HG03039 (cell line): ENCODE data around the gene PDE6H.

Experiments used
- ATAC-seq: cut with Tn5 transposase; IDR thresholded peaks from one replicate; pipeline ENCODE4 v1.9.1; 2021; ENCODE audit warnings: mild to moderate bottlenecking, moderate library complexity; ENCODE audit not compliant: unreplicated experiment

The PDE6H gene

GRCh38 chr12:14972816-14973215, at the start of gene PDE6H:
Gene PDE6H (plus strand): TSS chr12:14973042. CDS start chr12:14978013, 4,971 bp downstream.
- ATAC-seq: no peak

GRCh38 chr12:14923944-14924343, 48.9 kb upstream of the PDE6H start:
- no peak for ATAC-seq

DNA sequence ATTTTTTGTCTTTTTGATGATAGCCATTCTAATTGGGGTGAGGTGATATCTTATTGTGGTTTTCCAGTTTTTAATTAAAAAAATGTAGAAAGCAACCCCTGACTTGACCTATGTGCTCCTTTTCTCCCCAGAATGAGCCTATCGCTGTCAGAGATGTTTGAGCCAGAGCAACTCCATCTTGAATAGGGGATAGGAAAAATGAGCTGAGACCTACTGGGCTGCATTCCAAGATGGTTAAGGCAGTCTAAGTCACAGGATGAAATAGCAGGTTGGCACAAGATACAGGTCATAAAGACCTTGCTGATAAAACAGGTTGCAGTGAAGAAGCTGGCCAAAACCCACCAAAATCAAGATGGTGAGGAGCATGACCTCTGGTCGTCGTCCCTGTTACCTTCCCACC, 48.3 kb upstream of the PDE6H start:
- ATAC-seq: no peak

DNA sequence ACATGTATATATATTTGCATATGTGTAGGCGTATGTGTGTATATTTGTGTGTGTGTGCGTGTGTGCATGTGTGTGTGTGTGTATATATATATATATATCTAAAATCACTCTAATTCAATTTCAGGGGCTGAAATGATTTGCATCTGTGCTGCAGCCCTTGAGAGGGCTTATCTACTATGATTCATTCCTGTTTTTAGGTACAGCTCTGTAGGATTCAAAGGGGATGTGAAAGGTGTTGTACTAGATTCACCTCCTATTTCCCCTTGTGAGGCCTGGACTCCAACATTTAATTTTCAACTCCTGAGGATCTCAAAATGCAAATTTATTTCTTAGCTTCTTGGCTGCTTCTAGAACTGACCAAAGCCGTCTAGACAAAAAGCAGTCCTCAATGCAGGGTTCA, 45.6 kb upstream of the PDE6H start:
- no peak for ATAC-seq

DNA sequence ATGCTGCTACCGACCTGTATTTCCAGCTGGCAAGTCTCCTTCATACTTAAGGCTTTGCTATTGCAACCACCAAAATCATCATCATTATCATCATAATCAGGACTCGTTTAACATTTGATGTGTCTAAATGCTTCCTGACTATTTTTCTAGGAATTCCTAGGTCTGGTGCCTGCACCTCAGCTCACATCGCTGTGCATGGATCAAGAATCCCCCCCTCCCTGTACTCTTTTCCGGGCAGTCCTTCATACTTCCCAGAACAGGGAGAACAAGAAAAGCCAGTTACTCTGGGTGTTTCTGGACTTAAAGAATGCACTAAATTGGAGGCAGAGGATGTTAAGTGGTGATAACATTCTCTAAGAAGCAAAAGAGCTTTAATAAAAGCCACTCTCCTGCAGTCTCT, 43.9 kb upstream of the PDE6H start:
- ATAC-seq: no peak

DNA sequence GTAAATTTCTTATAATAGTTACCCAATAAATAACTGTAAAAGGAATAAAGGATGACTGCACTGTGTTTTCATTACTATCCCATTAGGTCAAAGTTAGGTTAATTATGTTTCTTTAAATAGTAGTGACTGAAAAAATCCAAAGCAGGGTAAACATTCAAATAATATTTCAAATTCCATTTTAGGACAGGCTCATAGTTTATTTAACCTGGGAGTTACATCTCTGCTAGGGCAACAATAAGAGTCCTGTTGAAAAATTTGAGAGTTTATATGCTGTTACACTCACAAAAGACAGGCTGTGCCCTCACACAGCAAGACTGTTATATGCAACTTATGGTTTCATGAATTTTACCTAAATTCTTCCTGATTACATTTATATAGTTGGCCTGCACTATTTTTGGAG, 42.5 kb upstream of the PDE6H start:
- ATAC-seq: no peak

DNA sequence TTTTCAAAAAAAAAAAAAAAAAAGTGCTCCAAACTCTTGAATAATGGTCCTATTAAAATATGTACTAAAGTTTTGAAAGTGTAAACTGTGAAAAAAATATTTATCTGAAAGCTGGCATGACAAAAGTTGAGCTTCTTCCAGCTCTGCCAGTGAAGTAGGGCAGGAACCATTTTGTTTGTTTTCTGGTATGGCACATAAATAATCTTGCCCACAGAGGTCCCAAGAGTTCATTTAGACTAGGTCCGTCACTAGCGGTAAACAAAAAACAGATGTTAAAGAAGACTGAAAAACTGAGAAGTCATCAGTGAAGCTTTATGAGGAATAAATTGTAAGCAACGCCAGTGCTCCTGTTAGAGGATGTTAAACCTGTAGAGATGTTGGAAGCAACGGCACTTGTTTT, 41.5 kb upstream of the PDE6H start:
- no peak for ATAC-seq

DNA sequence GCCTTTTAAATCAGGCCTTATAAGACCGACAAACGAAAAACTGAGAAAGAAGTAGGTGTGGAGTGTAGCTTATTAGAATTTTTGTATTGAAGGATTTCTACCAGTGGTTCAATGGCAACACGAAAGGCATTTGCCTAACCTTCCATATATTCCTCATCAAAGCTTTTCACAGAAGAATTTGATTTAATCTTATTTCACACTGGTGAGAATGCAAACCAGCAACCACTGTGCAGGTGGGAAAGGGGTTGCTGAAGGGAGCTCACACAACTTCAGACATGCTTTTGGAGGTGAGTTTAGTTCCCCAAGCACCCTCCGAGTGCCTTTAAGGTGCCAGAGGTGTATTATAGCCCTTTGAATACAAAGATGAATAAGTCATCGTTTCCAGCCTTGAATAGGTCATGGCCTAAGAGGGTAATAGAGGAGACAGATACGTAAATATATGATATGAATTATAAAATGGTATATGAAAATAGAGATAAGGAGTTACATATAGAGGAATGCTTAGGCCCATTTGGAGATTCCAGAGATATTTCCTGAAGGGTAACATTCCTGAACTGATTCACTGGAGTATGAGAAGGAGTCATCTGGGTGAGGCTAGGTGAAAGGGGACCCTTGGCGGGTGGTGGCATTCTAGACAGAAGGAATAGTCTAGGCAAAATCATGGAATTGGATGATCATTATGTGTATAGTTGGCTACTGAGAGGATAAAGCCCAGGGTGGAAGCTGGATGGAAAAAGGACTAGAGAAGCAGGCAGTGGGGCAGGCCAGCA, 40.9 kb upstream of the PDE6H start:
- ATAC-seq: no peak

DNA sequence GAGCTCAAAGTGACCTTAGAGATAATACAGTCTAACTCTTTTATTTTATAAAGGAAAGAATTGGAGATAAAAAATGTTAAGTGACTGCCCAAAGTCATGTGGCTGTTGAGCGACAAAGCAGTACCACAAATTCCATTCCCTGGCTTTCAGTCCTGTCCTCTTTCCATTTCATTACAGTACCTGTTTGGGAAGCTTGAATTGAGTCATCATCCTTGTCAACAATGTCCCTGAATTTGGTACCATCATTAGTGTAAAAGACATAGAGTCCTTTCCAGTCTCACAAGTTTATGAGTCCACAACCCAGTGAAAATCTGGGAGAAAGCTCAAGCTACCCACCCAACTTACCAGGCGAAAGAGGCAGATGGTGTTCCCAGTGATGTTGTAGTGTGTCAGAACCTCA, 38.3 kb upstream of the PDE6H start:
- ATAC-seq: no peak

- ATAC-seq: no peak
Measured at GRCh38 chr12:14935031-14935430, 37.8 kb upstream of the PDE6H start.

DNA sequence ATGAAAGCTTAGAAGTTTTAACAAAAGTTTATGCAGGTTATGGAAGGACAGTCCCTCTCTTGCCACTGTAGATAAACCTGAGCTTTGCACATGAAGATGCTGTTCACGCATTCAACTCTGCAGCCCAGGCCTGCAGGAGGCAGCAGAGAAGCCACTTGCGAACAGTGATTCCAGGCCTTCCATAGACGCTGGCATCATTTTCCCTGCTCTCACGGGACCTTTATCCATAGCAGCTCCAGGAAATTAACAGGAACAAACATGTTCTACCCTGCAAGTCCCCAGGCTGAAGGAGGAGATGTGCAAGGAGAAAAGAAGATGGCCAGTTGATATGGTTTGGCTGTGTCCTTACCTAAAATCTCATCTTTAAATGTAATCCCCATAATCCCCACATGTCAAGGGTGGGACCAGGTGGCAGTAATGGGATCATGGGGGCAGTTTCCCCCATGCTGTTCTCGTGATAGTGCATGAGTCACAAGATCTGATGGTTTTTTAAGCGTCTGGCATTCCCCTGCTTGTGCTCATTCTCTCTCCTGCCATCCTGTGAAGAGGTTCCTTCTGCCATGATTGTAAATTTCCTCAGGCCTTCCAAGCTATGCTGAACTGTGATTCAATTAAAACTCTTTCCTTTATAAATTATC, 36.5 kb upstream of the PDE6H start:
- ATAC-seq: no peak

DNA sequence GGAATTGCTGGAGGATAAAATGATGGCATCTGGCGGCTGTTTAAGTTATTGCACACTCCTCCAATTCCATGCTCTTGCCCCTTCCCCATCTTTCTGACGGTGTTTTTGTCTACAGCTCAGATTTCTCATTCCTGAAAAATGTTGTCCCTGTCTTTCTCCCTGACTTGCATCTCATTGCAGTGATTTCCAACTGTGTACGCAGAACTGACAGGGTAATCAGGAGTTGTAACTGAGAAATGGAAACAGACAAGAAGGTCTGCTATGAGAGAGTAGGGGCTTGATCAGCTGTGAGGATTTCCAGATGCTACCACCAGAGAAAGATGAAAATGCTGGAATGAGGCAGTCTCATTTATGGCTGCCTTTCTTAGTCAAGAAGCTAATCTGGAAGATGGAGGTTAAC, 35.8 kb upstream of the PDE6H start:
- no peak for ATAC-seq

DNA sequence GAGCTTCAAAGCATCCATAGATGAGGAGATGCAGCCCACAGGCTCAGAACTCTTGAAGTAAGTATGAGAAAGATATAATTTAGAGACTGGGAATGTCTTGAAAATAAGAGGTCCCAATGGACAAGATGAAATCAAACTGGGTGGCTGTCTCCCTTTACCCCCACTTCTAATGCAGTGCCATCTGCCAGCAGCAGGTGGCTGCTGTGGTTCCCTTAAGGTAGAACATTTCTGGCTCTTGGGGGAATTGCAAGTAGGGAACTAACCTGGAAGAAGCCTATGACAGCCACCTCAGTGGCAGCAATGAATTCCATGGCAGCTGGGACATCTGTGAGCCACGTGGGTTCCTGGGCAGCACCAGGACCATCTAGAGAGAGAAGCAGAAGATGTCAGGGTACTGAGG, 35.2 kb upstream of the PDE6H start:
- no peak for ATAC-seq

GRCh38 chr12:14938301-14938700, 34.5 kb upstream of the PDE6H start, which contains the start of gene ERP27:
Gene ERP27 (minus strand): TSS chr12:14938537. CDS start chr12:14938508, 29 bp downstream.
- ATAC-seq: no peak

DNA sequence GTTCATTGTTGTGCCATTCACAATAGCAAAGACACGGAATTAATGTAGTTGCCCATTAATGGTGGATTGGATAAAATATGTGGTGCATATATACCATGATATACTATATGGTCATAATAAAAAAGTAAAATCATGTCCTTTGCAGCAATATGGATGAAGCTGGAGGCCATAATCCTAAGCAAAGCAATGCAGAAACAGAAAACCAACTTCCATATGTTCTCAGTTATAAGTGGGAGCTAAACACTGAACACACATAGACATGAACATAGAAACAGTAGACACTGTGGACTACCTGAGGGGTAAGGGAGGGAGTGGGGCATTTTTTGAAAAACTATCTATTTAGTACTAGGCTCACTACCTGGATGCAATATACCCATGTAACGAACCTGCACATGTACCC, 31.5 kb upstream of the PDE6H start:
- ATAC-seq: no peak

- ATAC-seq: no peak
Measured at GRCh38 chr12:14942196-14942931, 30.5 kb upstream of the PDE6H start.

- ATAC-seq: no peak
Measured at GRCh38 chr12:14946162-14946561, 26.7 kb upstream of the PDE6H start.

GRCh38 chr12:14946861-14947260, 26.0 kb upstream of the PDE6H start:
- no peak for ATAC-seq

DNA sequence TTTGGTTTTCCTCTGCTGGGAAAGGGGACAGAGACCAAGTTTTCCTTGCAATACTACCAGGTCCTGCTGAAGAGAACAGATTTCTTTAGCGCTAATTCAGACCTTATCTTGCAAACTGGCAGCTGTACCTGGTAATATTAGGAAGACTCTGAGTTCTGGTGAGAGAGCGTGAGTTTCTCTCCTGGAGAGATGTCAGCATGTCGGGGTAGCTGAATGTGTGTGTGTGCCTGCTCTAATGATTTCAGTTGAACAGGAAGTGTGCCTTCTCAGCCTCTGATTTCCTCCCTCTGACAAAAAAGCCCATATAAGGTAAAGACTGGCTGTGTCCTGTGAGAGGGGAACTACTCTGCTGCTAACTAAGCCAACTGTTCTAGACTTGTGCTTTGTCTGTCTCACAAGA, 24.2 kb upstream of the PDE6H start:
- peak; percentile 90 for ATAC-seq

GRCh38 chr12:14949631-14950030, 23.2 kb upstream of the PDE6H start:
- ATAC-seq: no peak

DNA sequence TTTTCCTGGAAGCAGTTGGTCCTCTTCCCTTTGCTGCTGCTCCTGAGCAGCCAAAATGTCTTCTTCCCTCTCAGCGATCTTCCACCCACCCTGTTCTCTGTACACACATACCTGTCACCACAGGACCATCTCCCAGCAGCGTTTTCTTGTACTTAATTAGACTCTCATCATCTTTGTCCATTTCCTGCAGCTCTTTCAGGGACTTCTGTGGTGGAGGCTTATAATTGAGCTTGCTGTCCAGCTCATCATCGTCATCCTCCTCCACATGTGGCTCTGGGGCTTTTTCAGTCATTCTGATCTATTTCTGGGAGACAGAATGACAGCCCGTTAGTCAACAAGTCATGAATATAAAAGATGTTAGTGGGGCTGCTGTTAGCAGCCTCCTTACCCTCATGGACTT, 22.4 kb upstream of the PDE6H start:
- ATAC-seq: peak; percentile 27
